Gastroesophageal sphincter (tissue), 4 donors: ENCODE measurements around the gene BABAM2. TPM values are rescaled to one million over a fixed set of nuclear protein-coding genes. Genes with fewer than 3 reads are reported as not detected.
"Not testable (repeated sequence)": the region's sequence is repeated elsewhere in the genome, so short reads cannot be mapped to it uniquely, and the experiment has no call there.

Source experiments
- ATAC-seq: fragments of 150-250 bp; one replicate; pipeline ENCODE4 v1.9.1; 2016; ENCODE audit warnings: mild to moderate bottlenecking, moderate library complexity
- H3K27ac ChIP-seq, 4 donors: fragments of 200-600 bp; sonication (generic) in 3 of 4; 1 replicate in 3 of 4; 2 replicates in 1 of 4; pipeline ENCODE4 v1.5.1; 2016 to 2019
- H3K27me3 ChIP-seq: fragments of 200-600 bp; sonication (generic); one replicate; pipeline ENCODE4 v1.5.1; 2019
- H3K36me3 ChIP-seq, 2 donors: fragments of 200-600 bp; sonication (generic); one replicate each; pipeline ENCODE4 v1.5.1; 2019; ENCODE audit warnings: control low read depth in 1 of 2
- H3K4me1 ChIP-seq, 3 donors: fragments of 200-600 bp; sonication (generic); 1 replicate in 2 of 3; 2 replicates in 1 of 3; pipeline ENCODE4 v1.5.1; 2016 to 2019; ENCODE audit warnings: control low read depth in 2 of 3
- H3K4me3 ChIP-seq, 2 donors: fragments of 200-600 bp; sonication (generic); one replicate each; pipeline ENCODE4 v1.5.1; 2019; ENCODE audit warnings: mild to moderate bottlenecking in 1 of 2, moderate library complexity in 1 of 2
- H3K9me3 ChIP-seq, 3 donors: fragments of 200-600 bp; sonication (generic); one replicate each; pipeline ENCODE4 v1.5.1; 2017 to 2019; ENCODE audit warnings: control low read depth in 2 of 3
- CTCF ChIP-seq, 4 experiments: fragments of 200-600 bp in 2 of 4; fragments of 450-650 bp in 2 of 4; sonication (generic) in 1 of 4; IDR thresholded peaks; one replicate each; pipeline ENCODE4 v1.5.1; 2017 to 2019; ENCODE audit warnings: antibody characterized with exemption in 4 of 4, mild to moderate bottlenecking in 2 of 4, moderate library complexity in 2 of 4
- EP300 ChIP-seq: sonication (generic); formaldehyde crosslinking; IDR thresholded peaks from one replicate; pipeline ENCODE4 v1.6.1; 2017; ENCODE audit warnings: antibody characterized with exemption, mild to moderate bottlenecking
- POLR2A ChIP-seq, 2 donors: fragments of 450-650 bp; IDR thresholded peaks; one replicate each; pipeline ENCODE4 v1.6.1; 2017; ENCODE audit warnings: antibody characterized with exemption in 2 of 2, mild to moderate bottlenecking in 2 of 2, moderate library complexity in 1 of 2
- POLR2AphosphoS5 ChIP-seq: sonication (generic); formaldehyde crosslinking; IDR thresholded peaks from one replicate; pipeline ENCODE4 v1.6.1; 2017; ENCODE audit warnings: antibody characterized with exemption
- WGBS, 2 donors: methylation state at CpG; one replicate each; pipeline ENCODE4 v1.1.5; 2018; ENCODE audit warnings: low coverage in 1 of 2; 5-methylcytosine and 5-hydroxymethylcytosine counted together
- total RNA-seq, 4 donors: library from RNA; depleted of rRNA; stranded (reverse); fragments of >200 nt; gene quantifications; one replicate each; pipeline ENCODE4 v1.1.0, GENCODE V29; 2016

The BABAM2 gene
- total RNA-seq, 4 donors from 2014 or later = 28.5 to 43.6 (median 37.4) TPM

DNA sequence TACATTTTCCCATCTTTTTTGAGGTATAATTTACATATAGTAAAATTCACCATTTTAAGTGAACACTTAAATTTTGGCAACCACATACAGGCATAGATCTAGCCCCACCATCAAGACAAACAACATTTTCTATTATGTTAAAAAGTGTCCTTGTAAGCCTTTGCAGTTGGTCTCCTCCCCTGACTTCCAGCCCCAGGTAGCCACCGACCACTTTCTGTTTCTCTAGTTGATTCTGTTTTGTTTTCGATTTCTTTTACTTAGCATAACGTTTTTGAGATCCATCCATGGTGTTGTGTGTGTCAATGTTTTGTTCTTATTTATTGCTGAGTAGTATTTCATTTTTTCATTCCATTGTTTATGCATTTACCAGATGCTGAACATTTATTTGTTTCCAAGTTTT is 366.7 kb downstream of the BABAM2 start:
- no peaks in the 10 kb centered on the region for H3K4me1 ChIP-seq
- H3K36me3 ChIP-seq = peaks cover 0 to 22% of the 10 kb centered on the region in 2 donors
- 80 to 84% methylated on average over 3 of the region's 3 CpGs for WGBS, 2 donors
- no peaks in the 10 kb centered on the region for H3K9me3 ChIP-seq
- H3K27me3 ChIP-seq = no peaks in the 10 kb centered on the region
- no peak for ATAC-seq
- TF ChIP-seq EP300 (no peak), CTCF (IDR thresholded peaks at IDR 0.05) (no peak), POLR2AphosphoS5 (no peak), POLR2A (IDR thresholded peaks at IDR 0.05) (no peak)
- no peak overlapping the region for H3K4me3 ChIP-seq
- H3K27ac ChIP-seq = no peak overlapping the region

GRCh38 chr2:28259226-28259625 is 368.7 kb downstream of the BABAM2 start:
- not testable (repeated sequence) for H3K27ac ChIP-seq, H3K9me3 ChIP-seq, H3K27me3 ChIP-seq, H3K4me1 ChIP-seq, H3K4me3 ChIP-seq, ATAC-seq
- WGBS, 2 donors = 100% methylated on average over 4 to 5 of the region's 5 CpGs
- peaks cover 0 to 20% of the 10 kb centered on the region in 2 donors for H3K36me3 ChIP-seq

DNA sequence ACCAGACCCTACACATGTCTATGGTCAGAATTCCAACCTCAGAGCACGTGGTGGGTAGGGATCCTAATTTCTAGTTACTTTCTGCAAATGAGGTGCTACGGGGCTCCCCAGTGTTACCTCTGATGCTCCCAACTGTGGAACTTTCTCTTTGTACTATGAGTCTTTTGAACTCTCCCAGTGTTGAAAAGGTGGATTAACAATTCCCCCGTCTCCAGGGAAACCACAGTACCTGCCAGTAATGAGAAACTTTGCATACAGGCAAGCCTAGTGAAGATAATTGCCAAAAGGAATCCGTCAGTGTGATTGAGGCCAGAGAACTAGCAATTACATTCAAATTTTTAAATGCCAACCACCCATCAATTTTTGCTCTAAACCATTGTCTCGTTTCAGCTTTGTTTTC is 373.2 kb downstream of the BABAM2 start:
- TF ChIP-seq EP300 (no peak), POLR2AphosphoS5 (no peak), CTCF (IDR thresholded peaks at IDR 0.05) (no peak), POLR2A (IDR thresholded peaks at IDR 0.05) (no peak)

GRCh38 chr2:28267282-28267681 is 376.8 kb downstream of the BABAM2 start:
- Histone ChIP-seq H3K4me1 (peaks cover 0 to 10% (median 2%) of the 10 kb centered on the region in 3 donors), H3K36me3 (no peaks in the 10 kb centered on the region), H3K4me3 (no peak overlapping the region), H3K9me3 (no peaks in the 10 kb centered on the region), H3K27me3 (no peaks in the 10 kb centered on the region), H3K27ac (no peak overlapping the region)
- 80% methylated on average over 1 of the region's 1 CpG; no CpG with 5 or more reads in 1 of the 2 donors for WGBS, 2 donors
- ATAC-seq = no peak
- TF ChIP-seq POLR2AphosphoS5 (no peak), EP300 (no peak), CTCF (IDR thresholded peaks at IDR 0.05) (no peak), POLR2A (IDR thresholded peaks at IDR 0.05) (no peak)

More for the DNA sequence above, 373.2 kb downstream of the BABAM2 start:
- no peak overlapping the region for H3K4me3 ChIP-seq
- H3K9me3 ChIP-seq = no peaks in the 10 kb centered on the region
- H3K27ac ChIP-seq = no peak overlapping the region
- H3K36me3 ChIP-seq = peaks cover 0 to 9% of the 10 kb centered on the region in 2 donors
- no peak for ATAC-seq
- peaks cover 0 to 6% (median 0%) of the 10 kb centered on the region in 3 donors for H3K4me1 ChIP-seq
- H3K27me3 ChIP-seq = no peaks in the 10 kb centered on the region
- 87 to 88% methylated on average over 3 to 4 of the region's 5 CpGs for WGBS, 2 donors

GRCh38 chr2:28268386-28268785 is 377.9 kb downstream of the BABAM2 start:
- 89 to 91% methylated on average over 4 of the region's 4 CpGs for WGBS, 2 donors
- TF ChIP-seq CTCF (IDR thresholded peaks at IDR 0.05) (no peak), POLR2A (IDR thresholded peaks at IDR 0.05) (no peak), EP300 (no peak), POLR2AphosphoS5 (no peak)
- no peaks in the 10 kb centered on the region for H3K27me3 ChIP-seq
- no peak overlapping the region for H3K4me3 ChIP-seq
- ATAC-seq = no peak
- no peak overlapping the region for H3K27ac ChIP-seq
- no peaks in the 10 kb centered on the region for H3K36me3 ChIP-seq
- no peaks in the 10 kb centered on the region for H3K9me3 ChIP-seq
- peaks cover 0 to 10% (median 2%) of the 10 kb centered on the region in 3 donors for H3K4me1 ChIP-seq
